SIG-M5 treated with dmso at 0.1 percent for 504 hours (cell line): ENCODE results near the gene FSTL5.

Experiments used
- DNase-seq: peaks from one replicate; lab custom pipeline; 2025; ENCODE audit not compliant: unreplicated experiment; lab: John Stamatoyannopoulos, UW

Gene FSTL5

GRCh38 chr4:161948026-161948770 lies 215.6 kb downstream of the FSTL5 start:
- DNase-seq, result no peak

DNA sequence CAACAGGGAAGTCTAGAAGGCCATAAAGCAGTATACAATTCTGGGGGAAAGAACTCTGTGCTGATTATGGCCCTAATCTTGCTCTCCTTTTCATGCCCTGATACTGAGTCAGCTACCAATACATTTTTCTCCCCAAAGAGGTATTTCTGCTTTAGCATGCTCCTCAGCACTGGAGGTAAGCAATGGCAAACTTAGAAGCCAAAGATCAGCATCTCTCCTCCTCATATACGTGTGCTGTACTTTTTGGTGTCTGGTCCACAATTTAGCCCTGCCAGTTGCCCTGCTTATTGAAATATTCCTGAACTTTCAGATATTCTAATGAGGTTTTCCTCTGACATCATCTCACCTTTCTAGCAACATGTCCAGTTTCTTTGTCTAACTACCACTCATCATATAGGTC lies 226.2 kb downstream of the FSTL5 start:
- DNase-seq, result no peak

GRCh38 chr4:161936625-161937550 lies 226.9 kb downstream of the FSTL5 start:
- DNase-seq, result no peak

DNA sequence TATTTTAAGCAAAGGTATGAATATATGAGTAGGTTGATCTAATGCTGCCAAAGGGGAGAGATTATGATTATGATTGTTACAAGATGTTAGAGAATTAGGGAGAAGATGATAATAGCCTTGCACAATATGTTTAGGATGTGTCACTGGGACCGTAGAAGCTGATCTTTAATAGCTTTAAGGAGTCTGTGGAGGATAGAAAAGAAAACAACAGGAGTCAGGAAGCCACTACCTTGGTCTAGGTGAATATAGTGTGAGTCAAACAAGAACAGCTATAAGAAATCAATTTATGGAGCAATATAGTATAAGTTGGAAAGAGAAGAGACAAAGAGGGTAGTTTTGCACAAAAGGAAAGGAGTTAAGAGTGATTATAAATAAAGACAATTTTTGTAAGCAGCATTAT lies 232.7 kb downstream of the FSTL5 start:
- no peak for DNase-seq

DNA sequence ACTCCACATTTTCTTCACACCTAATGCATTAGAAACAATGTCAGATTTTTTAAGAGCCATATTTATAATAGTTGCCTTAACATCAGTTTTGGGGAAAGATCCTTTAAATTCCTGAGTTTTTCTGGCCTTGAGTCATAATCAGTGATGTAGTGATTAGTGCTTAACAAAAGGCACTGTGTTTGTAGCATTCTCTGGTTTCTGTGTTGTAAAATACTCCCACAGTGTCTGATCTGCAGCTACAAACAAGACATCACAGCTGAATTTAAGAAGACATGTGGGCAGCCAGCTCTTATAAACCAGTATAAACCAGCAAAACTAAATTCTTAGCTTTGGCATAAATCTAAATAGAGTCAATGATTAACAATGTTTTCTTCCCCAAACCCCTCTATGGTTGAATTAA lies 233.8 kb downstream of the FSTL5 start:
- no peak for DNase-seq

DNA sequence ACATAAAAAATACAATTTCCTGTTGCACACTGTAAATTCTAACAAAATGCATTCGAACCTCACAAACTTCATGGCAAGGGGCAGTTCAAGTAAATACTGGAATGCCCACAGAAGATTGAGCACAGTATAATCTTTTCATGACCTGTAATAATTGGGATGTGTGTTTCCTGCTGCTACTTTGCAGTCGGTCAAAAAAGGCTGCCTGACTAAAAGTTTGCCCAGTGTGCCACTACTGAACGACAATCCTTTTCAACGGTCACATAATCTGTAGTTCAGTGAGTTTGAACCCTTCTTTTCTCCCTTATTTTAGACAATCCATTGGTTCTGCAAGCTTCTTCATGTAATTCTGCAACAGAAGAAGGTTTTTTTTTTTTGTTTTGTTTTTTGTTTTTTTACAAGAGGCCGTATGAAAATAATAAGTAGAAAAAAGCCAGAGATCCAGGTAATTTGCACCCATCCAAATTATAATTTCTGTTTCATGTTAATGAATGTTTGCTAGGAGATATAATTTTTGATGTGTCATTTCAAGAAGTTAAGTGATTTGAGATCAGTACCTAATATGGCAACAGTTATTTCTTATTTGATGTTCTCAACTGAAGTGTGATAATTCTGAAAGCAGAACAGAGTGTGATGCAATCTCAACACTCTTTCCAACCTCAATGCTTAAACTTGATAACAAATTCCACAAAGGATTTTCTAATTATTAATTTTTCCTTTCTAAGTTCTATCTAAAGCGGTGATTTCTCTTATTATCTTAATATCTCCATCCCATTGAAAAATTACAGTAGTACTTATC lies 237.6 kb downstream of the FSTL5 start:
- DNase-seq, result peak; percentile 11

- no peak for DNase-seq
These were observed 243.3 kb downstream of the FSTL5 start for GRCh38 chr4:161920304-161921052.

DNA sequence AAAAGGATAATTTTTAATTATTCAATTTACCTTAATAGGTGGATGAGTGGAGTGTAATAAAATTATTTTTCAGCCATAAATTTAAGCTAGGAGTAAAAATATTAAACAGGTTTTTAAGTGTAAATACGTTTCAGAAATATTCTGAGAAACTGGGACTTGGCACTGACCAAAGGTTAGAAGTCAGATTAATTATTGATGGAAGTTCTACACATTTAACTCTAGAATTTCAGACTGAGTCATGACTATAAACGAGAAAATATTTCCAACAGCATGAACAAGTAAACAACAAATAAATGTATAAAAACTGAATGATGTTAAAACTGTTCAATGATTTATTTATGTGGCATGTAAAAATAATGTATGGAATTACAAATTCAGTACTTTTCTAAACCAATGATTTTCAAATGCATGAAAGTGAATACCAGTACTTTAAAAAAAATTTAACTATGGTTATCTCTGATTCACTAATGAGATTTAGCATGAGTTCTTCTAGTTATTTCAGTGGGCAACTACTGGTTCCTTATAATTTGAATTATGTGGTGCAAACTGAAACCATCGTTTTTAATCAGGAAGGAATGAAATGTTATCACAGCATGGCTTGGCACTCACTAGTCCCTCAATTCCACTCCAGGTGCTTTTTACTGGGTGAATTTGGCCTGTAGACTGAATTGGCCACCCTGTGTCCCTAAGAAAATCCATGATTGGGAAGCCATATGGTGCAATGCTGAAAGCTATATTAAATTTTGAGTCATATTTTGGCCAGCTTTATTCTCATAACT lies 244.2 kb downstream of the FSTL5 start:
- no peak for DNase-seq

DNA sequence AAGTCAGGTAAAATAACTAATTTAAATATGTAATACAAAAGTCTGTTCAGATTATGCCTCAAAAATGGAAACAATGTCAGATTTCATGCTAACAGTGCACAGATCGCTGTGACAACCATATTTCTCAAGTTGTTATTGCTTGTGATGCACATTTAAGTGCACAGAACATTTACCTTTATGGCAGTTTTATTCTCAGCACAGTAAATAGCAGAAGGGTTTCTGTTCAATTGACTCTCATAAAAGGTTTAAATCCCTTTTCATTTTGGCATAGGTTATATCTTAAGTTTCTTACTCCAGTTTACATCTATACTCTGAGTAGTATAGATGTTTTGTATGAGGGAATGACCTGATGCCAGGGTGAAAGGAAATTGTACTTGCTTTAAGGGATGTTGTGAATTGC lies 247.8 kb downstream of the FSTL5 start:
- DNase-seq, result no peak

GRCh38 chr4:161907590-161907955 lies 256.2 kb downstream of the FSTL5 start:
- DNase-seq, result no peak

- DNase-seq, result no peak
These were observed 256.8 kb downstream of the FSTL5 start for GRCh38 chr4:161906836-161907589.

GRCh38 chr4:161900110-161900509 lies 263.7 kb downstream of the FSTL5 start:
- DNase-seq, result no peak

GRCh38 chr4:161894493-161895167 lies 269.2 kb downstream of the FSTL5 start:
- no peak for DNase-seq

- no peak for DNase-seq
These were observed 269.8 kb downstream of the FSTL5 start for GRCh38 chr4:161894014-161894413.

- DNase-seq, result no peak
These were observed 270.2 kb downstream of the FSTL5 start for GRCh38 chr4:161893566-161893965.

- peak; percentile 6 for DNase-seq
These were observed 270.8 kb downstream of the FSTL5 start for GRCh38 chr4:161892951-161893350.

DNA sequence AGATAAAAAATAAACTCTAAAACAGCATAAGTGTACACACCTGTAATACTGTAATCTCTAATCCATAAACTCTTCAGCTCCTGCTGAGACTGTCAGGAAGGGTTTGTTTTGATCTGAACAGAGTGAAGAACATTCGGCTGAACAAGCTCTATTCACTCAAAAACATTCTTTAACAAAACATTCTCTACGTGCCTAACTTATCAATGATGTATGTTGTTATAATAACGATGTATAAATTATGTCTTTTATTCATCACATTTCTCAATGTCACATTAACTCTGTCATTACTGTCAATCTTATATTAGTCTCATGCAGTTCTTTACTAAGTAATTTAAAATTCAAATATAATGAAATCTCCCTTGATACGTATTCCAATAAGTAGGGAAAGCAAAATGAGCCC lies 280.6 kb downstream of the FSTL5 start:
- no peak for DNase-seq

GRCh38 chr4:161881370-161881769 lies 282.4 kb downstream of the FSTL5 start:
- no peak for DNase-seq

DNA sequence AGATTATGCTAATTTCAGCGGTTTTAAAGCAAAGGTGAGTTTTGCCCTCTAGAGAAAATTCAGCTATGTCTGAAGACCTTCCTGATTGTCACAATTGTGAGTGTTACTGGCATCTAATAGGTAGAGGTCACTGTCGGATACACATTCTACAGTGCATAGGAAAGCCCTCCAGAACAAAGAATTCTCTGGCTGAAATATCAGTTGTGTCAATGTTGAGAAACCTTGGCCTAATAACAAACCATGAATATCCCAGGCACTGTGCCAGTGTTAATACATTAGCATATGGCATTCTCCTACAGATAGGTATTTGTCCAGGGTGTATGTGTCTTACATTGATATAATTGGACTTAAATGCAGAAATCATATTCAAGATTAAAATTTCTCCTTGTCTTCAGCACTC lies 294.3 kb downstream of the FSTL5 start:
- no peak for DNase-seq
